Keratinocyte (primary cell): ENCODE measurements around the gene ITPR2.
"Not testable (repeated sequence)": the region's sequence is repeated elsewhere in the genome, so short reads cannot be mapped to it uniquely, and the experiment has no call there.

ENCODE experiments used
- EZH2 ChIP-seq: IDR thresholded peaks from one replicate; pipeline ENCODE4 v1.6.1; 2012; ENCODE audit warnings: inconsistent platforms, mild to moderate bottlenecking, low read length, moderate library complexity
- TF ChIP-seq, protein P1 (sequence below), 3 experiments: IDR thresholded peaks in 1 of 3; conservative IDR thresholded peaks in 1 of 3; optimal IDR thresholded peaks in 1 of 3; 2 replicates in 2 of 3; 3 replicates in 1 of 3; pipeline versions ENCODE3 to v1.5.1; 2011; ENCODE audit warnings: low read length in 3 of 3, mild to moderate bottlenecking in 3 of 3, moderate library complexity in 2 of 3, control low read depth in 1 of 3, inconsistent platforms in 1 of 3; ENCODE audit not compliant: insufficient read depth in 2 of 3; ENCODE audit errors: extremely low read depth in 1 of 3

GRCh38 chr12:26430596-26430995 is 402.4 kb downstream of the ITPR2 start:
- TF ChIP-seq, protein P1, sequence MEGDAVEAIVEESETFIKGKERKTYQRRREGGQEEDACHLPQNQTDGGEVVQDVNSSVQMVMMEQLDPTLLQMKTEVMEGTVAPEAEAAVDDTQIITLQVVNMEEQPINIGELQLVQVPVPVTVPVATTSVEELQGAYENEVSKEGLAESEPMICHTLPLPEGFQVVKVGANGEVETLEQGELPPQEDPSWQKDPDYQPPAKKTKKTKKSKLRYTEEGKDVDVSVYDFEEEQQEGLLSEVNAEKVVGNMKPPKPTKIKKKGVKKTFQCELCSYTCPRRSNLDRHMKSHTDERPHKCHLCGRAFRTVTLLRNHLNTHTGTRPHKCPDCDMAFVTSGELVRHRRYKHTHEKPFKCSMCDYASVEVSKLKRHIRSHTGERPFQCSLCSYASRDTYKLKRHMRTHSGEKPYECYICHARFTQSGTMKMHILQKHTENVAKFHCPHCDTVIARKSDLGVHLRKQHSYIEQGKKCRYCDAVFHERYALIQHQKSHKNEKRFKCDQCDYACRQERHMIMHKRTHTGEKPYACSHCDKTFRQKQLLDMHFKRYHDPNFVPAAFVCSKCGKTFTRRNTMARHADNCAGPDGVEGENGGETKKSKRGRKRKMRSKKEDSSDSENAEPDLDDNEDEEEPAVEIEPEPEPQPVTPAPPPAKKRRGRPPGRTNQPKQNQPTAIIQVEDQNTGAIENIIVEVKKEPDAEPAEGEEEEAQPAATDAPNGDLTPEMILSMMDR (optimal IDR thresholded peaks at IDR 0.05 in 1 of 3, IDR thresholded peaks at IDR 0.05 in 1 of 3, conservative IDR thresholded peaks at IDR 0.05 in 1 of 3; ENCODE audit: extremely low read depth in 1 of 3, insufficient read depth in 2 of 3, low read length in 3 of 3), result not testable (repeated sequence)
- not testable (repeated sequence) for TF ChIP-seq EZH2
